Stomach (tissue), 9 donors: Measurements from ENCODE around the gene KBTBD4. TPM values are rescaled to one million over a fixed set of nuclear protein-coding genes. Genes with fewer than 3 reads are reported as not detected.

ENCODE experiments used
- DNase-seq, 2 donors: peaks; one replicate each; pipeline versions ENCODE4 v3.0.0 to v3.0.0-alpha.2; 2013 to 2019
- H3K27ac ChIP-seq, 5 donors: fragments of 200-600 bp in 4 of 5; sonication (generic) in 4 of 5; one replicate each; pipeline ENCODE4 v1.5.1; 2013 to 2019; ENCODE audit warnings: mild to moderate bottlenecking in 1 of 5, moderate library complexity in 1 of 5
- H3K27me3 ChIP-seq, 3 donors: fragments of 200-600 bp; sonication (generic); one replicate each; pipeline ENCODE4 v1.5.1; 2017 to 2019; ENCODE audit warnings: mixed run types in 1 of 3
- H3K36me3 ChIP-seq, 4 donors: fragments of 200-600 bp; sonication (generic); 1 replicate in 3 of 4; 2 replicates in 1 of 4; pipeline ENCODE4 v1.5.1; 2016 to 2019
- H3K4me1 ChIP-seq, 4 donors: fragments of 200-600 bp; sonication (generic); one replicate each; pipeline ENCODE4 v1.5.1; 2016 to 2019
- H3K4me3 ChIP-seq, 4 donors: fragments of 200-600 bp; sonication (generic) in 3 of 4; one replicate each; pipeline ENCODE4 v1.5.1; 2016 to 2019; ENCODE audit warnings: mild to moderate bottlenecking in 1 of 4
- H3K9me3 ChIP-seq, 4 donors: fragments of 200-600 bp; sonication (generic); one replicate each; pipeline ENCODE4 v1.5.1; 2016 to 2019
- CTCF ChIP-seq, 7 experiments: fragments of 450-650 bp in 4 of 7; fragments of 200-600 bp in 3 of 7; sonication (generic) in 3 of 7; IDR thresholded peaks; one replicate each; pipeline ENCODE4 v1.5.1; 2016 to 2019; ENCODE audit warnings: antibody characterized with exemption in 7 of 7, control low read depth in 2 of 7, mild to moderate bottlenecking in 1 of 7
- EP300 ChIP-seq: sonication (generic); formaldehyde crosslinking; IDR thresholded peaks from one replicate; pipeline ENCODE4 v1.6.1; 2017; ENCODE audit warnings: antibody characterized with exemption
- POLR2A ChIP-seq, 4 donors: fragments of 450-650 bp; IDR thresholded peaks; one replicate each; pipeline ENCODE4 v1.6.1; 2016; ENCODE audit warnings: antibody characterized with exemption in 4 of 4, control low read depth in 2 of 4, mild to moderate bottlenecking in 1 of 4, moderate library complexity in 1 of 4
- POLR2AphosphoS5 ChIP-seq, 3 donors: sonication (generic); formaldehyde crosslinking; IDR thresholded peaks; one replicate each; pipeline ENCODE4 v1.6.1; 2016; ENCODE audit warnings: antibody characterized with exemption in 3 of 3
- WGBS, 5 donors: extraction: QIAGEN DNeasy Blood & Tissue Kit in 3 of 5; methylation state at CpG; one replicate each; pipeline versions ENCODE4 v1.1.5 to v1.1.7; 2013 to 2018; 5-methylcytosine and 5-hydroxymethylcytosine counted together
- intact Hi-C: fragments of 100-400 bp; cut with DNase I; formaldehyde crosslinking; loops from one replicate; pipeline ENCODE4 v1.15.1; 2023; ENCODE audit warnings: low total_unique reads
- polyA plus RNA-seq, 3 donors: library from polyadenylated mRNA; stranded (reverse); fragments of 200-250 nt; gene quantifications; one replicate each; pipeline ENCODE4 v1.2.3, GENCODE V29; 2013
- total RNA-seq, 5 donors: library from RNA; depleted of rRNA; stranded (reverse); fragments of >200 nt; gene quantifications; one replicate each; pipeline versions ENCODE4 v1.1.0 to v1.2.3, GENCODE V29; 2014 to 2016
- donor health status: healthy with polysubstance abuse.
- donor health status: Bipolar disorder and iron deficiency.
- donor health status: healthy.

KBTBD4 gene
- total and polyA plus RNA-seq, 8 donors: 2.7 to 19.8 (median 11.5) TPM

- 68 to 90% (median 78%) methylated on average over 3 of the region's 3 CpGs for WGBS, 5 donors
- DNase-seq: no peak
- intact Hi-C loops: no loop called here
- H3K4me3 ChIP-seq: no peak overlapping the region
- H3K4me1 ChIP-seq: peaks cover 0 to 14% (median 3%) of the 10 kb centered on the region in 4 donors
- H3K36me3 ChIP-seq: peaks cover 0 to 13% (median 5%) of the 10 kb centered on the region in 4 donors
- no peaks in the 10 kb centered on the region for H3K9me3 ChIP-seq
- no peak overlapping the region for H3K27ac ChIP-seq
- no peaks in the 10 kb centered on the region for H3K27me3 ChIP-seq
- TF ChIP-seq CTCF (IDR thresholded peaks at IDR 0.05): no peak
- TF ChIP-seq POLR2AphosphoS5 (IDR thresholded peaks at IDR 0.05): no peak
- TF ChIP-seq POLR2A (IDR thresholded peaks at IDR 0.05): no peak
- no peak for TF ChIP-seq EP300
Observed at GRCh38 chr11:47605921-47606320, 27.2 kb upstream of the KBTBD4 start.

- intact Hi-C loops: no loop called here
- Histone ChIP-seq H3K4me1 (peaks cover 0 to 14% (median 3%) of the 10 kb centered on the region in 4 donors), H3K9me3 (no peaks in the 10 kb centered on the region), H3K4me3 (no peak overlapping the region), H3K27me3 (no peaks in the 10 kb centered on the region), H3K36me3 (no peaks in the 10 kb centered on the region), H3K27ac (no peak overlapping the region)
- WGBS, 5 donors: 75 to 92% (median 87%) methylated on average over 4 of the region's 4 CpGs
- no peak for DNase-seq
- TF ChIP-seq CTCF (IDR thresholded peaks at IDR 0.05) (no peak), POLR2A (IDR thresholded peaks at IDR 0.05) (no peak), EP300 (no peak), POLR2AphosphoS5 (IDR thresholded peaks at IDR 0.05) (no peak)
Observed at GRCh38 chr11:47603295-47603694, 24.5 kb upstream of the KBTBD4 start.

GRCh38 chr11:47599902-47600301, 21.1 kb upstream of the KBTBD4 start:
- H3K27me3 ChIP-seq: peaks cover 0 to 14% (median 4%) of the 10 kb centered on the region in 3 donors
- H3K4me3 ChIP-seq: no peak overlapping the region
- no peaks in the 10 kb centered on the region for H3K9me3 ChIP-seq
- no peaks in the 10 kb centered on the region for H3K4me1 ChIP-seq
- intact Hi-C loops: no loop called here
- H3K36me3 ChIP-seq: no peaks in the 10 kb centered on the region
- TF ChIP-seq EP300 (no peak), POLR2AphosphoS5 (IDR thresholded peaks at IDR 0.05) (no peak), CTCF (IDR thresholded peaks at IDR 0.05) (no peak), POLR2A (IDR thresholded peaks at IDR 0.05) (no peak)
- WGBS, 5 donors: 65 to 81% (median 80%) methylated on average over 4 of the region's 4 CpGs
- no peak overlapping the region for H3K27ac ChIP-seq
- no peak for DNase-seq

- Histone ChIP-seq H3K9me3 (no peaks in the 10 kb centered on the region), H3K27me3 (peaks cover 3 to 53% (median 25%) of the 10 kb centered on the region in 3 donors), H3K36me3 (no peaks in the 10 kb centered on the region), H3K4me1 (peaks cover 13 to 14% (median 13%) of the 10 kb centered on the region in 4 donors), H3K27ac (no peak overlapping the region), H3K4me3 (no peak overlapping the region)
- no peak for TF ChIP-seq POLR2AphosphoS5 (IDR thresholded peaks at IDR 0.05)
- DNase-seq: no peak
- WGBS, 5 donors: 82 to 100% (median 93%) methylated on average over 1 of the region's 1 CpG
- intact Hi-C loops: no loop called here
Observed at GRCh38 chr11:47595967-47596366, 17.2 kb upstream of the KBTBD4 start.

- TF ChIP-seq POLR2A (IDR thresholded peaks at IDR 0.05) (no peak), POLR2AphosphoS5 (IDR thresholded peaks at IDR 0.05) (no peak), CTCF (IDR thresholded peaks at IDR 0.05) (no peak), EP300 (no peak)
- no peak for DNase-seq
- intact Hi-C loops: no loop called here
- Histone ChIP-seq H3K9me3 (no peaks in the 10 kb centered on the region), H3K27ac (no peak overlapping the region), H3K36me3 (no peaks in the 10 kb centered on the region), H3K4me3 (no peak overlapping the region), H3K27me3 (peaks cover 3 to 63% (median 29%) of the 10 kb centered on the region in 3 donors), H3K4me1 (peaks cover 13 to 18% (median 14%) of the 10 kb centered on the region in 4 donors)
- 63 to 66% (median 64%) methylated on average over 6 to 7 of the region's 7 CpGs for WGBS, 5 donors
Observed at GRCh38 chr11:47595029-47595428, 16.3 kb upstream of the KBTBD4 start.
